SU-DHL-6 (cell line): Measurements from ENCODE around the gene STK38.

Source experiments
- CTCF ChIP-seq: fragments of 200-600 bp; sonication (generic); IDR thresholded peaks from one replicate; pipeline ENCODE4 v1.5.1; 2017; ENCODE audit warnings: antibody characterized with exemption, mild to moderate bottlenecking, low read length, moderate library complexity; ENCODE audit not compliant: insufficient read depth, poor library complexity, severe bottlenecking
- EZH2phosphoT487 ChIP-seq: fragments of 200-600 bp; sonication (generic), shearing (Covaris generic); conservative IDR thresholded peaks from 2 replicates; pipeline ENCODE4 v1.6.1; 2018; ENCODE audit warnings: mild to moderate bottlenecking, antibody characterized with exemption, low read length, moderate library complexity, mixed read lengths

- no peak for TF ChIP-seq CTCF
- no peak for TF ChIP-seq EZH2phosphoT487
These were observed 9.0 kb upstream of the STK38 start for GRCh38 chr6:36556281-36556680.
